Kidney epithelial cell (primary cell): Measurements from ENCODE around the gene EFCAB6. TPM values are rescaled to one million over a fixed set of nuclear protein-coding genes. Genes with fewer than 3 reads are reported as not detected.

Source experiments
- DNase-seq: peaks from one replicate; pipeline ENCODE4 v3.0.0-alpha.2; 2010; ENCODE audit warnings: low read depth
- H3K27me3 ChIP-seq: 2 replicates; pipeline ENCODE4 v1.6.0; 2011; ENCODE audit warnings: low read length; ENCODE audit not compliant: control insufficient read depth, insufficient read depth
- H3K36me3 ChIP-seq: 2 replicates; pipeline ENCODE4 v1.5.1; 2011; ENCODE audit warnings: low read length; ENCODE audit not compliant: control insufficient read depth, insufficient read depth
- H3K4me3 ChIP-seq: 2 replicates; pipeline ENCODE4 v1.5.1; 2011; ENCODE audit warnings: low read depth, mild to moderate bottlenecking, control low read depth, low read length
- total RNA-seq: library from RNA; depleted of rRNA; stranded (reverse); fragments of >200 nt; gene quantifications from 2 replicates; pipeline ENCODE4 v1.2.3, GENCODE V29; 2015
- TF ChIP-seq, protein P1 (sequence below): IDR thresholded peaks from 2 replicates; pipeline ENCODE4 v1.5.1; 2011; ENCODE audit warnings: mild to moderate bottlenecking, moderate library complexity, low read length, control low read depth, inconsistent platforms; ENCODE audit not compliant: insufficient read depth, poor library complexity, severe bottlenecking

The EFCAB6 gene
- total RNA-seq, 1 donor from 2014 or later, result 2.3 TPM

DNA sequence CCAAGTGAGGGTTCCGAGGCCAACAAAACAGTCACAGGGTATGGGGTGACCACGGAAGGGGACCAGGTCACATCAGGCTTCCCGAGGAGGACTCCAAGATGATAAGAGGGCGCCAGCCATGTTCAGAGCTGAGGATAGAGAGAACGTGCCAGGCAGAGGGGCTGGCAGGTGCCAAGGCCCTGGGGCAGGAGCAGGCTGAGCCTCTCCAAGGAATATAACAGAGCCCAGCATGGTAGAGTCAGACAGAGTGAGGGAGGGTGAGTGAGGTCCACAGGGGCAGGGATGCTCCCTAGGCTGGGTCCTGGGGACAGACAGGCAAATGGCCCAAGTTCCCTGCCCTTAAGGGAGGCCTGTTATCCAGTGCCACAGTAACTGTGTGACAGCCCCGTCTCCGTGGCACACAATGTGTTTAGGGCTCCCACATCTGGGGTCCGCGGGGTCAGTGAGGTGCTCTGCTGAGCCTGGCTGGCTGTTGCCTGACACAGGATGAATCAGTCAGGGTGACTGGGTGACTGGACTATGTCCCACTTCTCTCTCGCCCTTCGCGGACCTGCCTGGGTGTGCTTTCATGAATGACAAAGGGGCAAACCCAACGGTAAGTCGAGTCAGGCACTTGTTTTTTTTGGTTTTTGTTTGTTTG is 295.0 kb downstream of the EFCAB6 start:
- no peak for DNase-seq
- TF ChIP-seq, protein P1, sequence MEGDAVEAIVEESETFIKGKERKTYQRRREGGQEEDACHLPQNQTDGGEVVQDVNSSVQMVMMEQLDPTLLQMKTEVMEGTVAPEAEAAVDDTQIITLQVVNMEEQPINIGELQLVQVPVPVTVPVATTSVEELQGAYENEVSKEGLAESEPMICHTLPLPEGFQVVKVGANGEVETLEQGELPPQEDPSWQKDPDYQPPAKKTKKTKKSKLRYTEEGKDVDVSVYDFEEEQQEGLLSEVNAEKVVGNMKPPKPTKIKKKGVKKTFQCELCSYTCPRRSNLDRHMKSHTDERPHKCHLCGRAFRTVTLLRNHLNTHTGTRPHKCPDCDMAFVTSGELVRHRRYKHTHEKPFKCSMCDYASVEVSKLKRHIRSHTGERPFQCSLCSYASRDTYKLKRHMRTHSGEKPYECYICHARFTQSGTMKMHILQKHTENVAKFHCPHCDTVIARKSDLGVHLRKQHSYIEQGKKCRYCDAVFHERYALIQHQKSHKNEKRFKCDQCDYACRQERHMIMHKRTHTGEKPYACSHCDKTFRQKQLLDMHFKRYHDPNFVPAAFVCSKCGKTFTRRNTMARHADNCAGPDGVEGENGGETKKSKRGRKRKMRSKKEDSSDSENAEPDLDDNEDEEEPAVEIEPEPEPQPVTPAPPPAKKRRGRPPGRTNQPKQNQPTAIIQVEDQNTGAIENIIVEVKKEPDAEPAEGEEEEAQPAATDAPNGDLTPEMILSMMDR, result no peak
- no peaks in the 10 kb centered on the region for H3K27me3 ChIP-seq
- no peaks in the 10 kb centered on the region for H3K36me3 ChIP-seq
- no peak overlapping the region for H3K4me3 ChIP-seq

- DNase-seq, result no peak
Observed at GRCh38 chr22:43516386-43516785, 295.7 kb downstream of the EFCAB6 start.

GRCh38 chr22:43515902-43516301 is 296.2 kb downstream of the EFCAB6 start:
- TF ChIP-seq, protein P1, result no peak
- Histone ChIP-seq H3K27me3 (no peaks in the 10 kb centered on the region), H3K36me3 (no peaks in the 10 kb centered on the region), H3K4me3 (no peak overlapping the region)
- DNase-seq, result no peak

More at GRCh38 chr22:43516386-43516785, 295.7 kb downstream of the EFCAB6 start:
- Histone ChIP-seq H3K27me3 (no peaks in the 10 kb centered on the region), H3K36me3 (no peaks in the 10 kb centered on the region), H3K4me3 (no peak overlapping the region)
- TF ChIP-seq, protein P1, result no peak

DNA sequence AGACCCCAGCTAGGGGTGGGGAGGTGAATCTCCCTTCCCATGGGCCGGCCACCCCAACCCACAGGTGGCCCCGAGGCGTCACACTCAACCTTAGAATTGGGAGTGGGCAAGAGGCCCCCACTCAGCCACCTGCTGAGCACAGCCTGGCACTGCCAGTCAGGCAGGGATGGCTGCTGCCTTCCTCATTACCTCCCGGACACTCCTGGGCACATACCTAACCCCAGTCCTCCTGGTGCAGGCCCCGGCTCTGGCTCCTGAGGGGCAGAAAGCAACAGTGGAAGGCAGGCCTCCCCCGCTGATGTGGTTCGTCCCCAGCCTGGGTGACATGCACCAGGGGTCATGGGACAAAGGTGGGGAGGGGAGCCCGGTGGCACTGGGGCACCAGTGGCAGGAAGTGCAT is 296.7 kb downstream of the EFCAB6 start:
- Histone ChIP-seq H3K36me3 (no peaks in the 10 kb centered on the region), H3K27me3 (no peaks in the 10 kb centered on the region), H3K4me3 (no peak overlapping the region)
- DNase-seq, result no peak
- TF ChIP-seq, protein P1, result no peak

DNA sequence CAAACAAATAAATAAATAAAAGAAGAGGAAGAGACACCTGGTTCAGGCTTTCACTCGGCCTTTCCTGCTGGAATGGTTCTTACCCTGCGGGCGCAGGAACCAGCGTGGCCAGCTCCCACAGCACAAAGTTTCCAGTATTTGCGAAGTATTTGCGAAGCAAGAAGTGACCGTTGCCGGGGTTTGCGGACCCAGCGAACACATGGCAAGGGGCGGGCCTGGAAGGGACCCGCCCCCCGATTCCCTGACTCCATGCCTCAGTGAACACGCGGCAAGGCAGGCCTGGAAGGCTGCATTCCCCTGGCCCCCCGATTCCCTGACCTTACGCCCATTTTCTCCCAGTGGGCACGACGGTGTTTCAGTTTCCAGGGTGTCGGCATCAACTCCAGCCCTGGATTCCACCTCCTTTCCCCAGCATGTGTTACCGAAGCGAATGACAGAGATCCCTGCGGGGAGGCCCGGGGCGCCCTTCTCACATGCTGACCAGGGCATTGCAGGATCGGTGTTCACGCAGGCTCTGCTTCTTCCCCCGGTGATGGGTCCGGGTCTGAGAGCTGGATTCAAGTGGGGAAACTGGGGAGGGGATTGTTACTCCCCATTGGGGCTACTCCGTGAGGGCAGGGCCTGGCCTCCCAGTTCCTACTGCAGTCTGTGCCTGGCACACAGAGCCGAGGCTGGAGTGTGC is 297.5 kb downstream of the EFCAB6 start:
- no peak overlapping the region for H3K4me3 ChIP-seq
- no peaks in the 10 kb centered on the region for H3K36me3 ChIP-seq
- H3K27me3 ChIP-seq, result no peaks in the 10 kb centered on the region
- TF ChIP-seq, protein P1, result no peak
- no peak for DNase-seq
